Sigmoid colon (tissue), 7 donors: ENCODE measurements around the gene TMEM37. TPM values are rescaled to one million over a fixed set of nuclear protein-coding genes. Genes with fewer than 3 reads are reported as not detected.

Source experiments
- DNase-seq: peaks from one replicate; pipeline ENCODE4 v3.0.0-alpha.2; 2019
- H3K27ac ChIP-seq, 4 donors: fragments of 200-600 bp; sonication (generic); one replicate each; pipeline ENCODE4 v1.5.1; 2016 to 2019; ENCODE audit warnings: mild to moderate bottlenecking in 1 of 4
- H3K27me3 ChIP-seq, 3 donors: fragments of 200-600 bp; sonication (generic); one replicate each; pipeline ENCODE4 v1.5.1; 2019; ENCODE audit warnings: mild to moderate bottlenecking in 1 of 3
- H3K36me3 ChIP-seq, 4 donors: fragments of 200-600 bp; sonication (generic); one replicate each; pipeline ENCODE4 v1.5.1; 2016 to 2019
- H3K4me1 ChIP-seq, 4 donors: fragments of 200-600 bp; sonication (generic); one replicate each; pipeline ENCODE4 v1.5.1; 2017 to 2019
- H3K4me3 ChIP-seq, 4 donors: fragments of 200-600 bp; sonication (generic); one replicate each; pipeline ENCODE4 v1.5.1; 2017 to 2019; ENCODE audit warnings: mild to moderate bottlenecking in 2 of 4, moderate library complexity in 1 of 4
- H3K9me3 ChIP-seq, 4 donors: fragments of 200-600 bp in 3 of 4; sonication (generic) in 3 of 4; one replicate each; pipeline versions ENCODE4 v1.5.1 to v1.6.1; 2013 to 2019
- CTCF ChIP-seq, 4 experiments: fragments of 450-650 bp in 3 of 4; fragments of 200-600 bp in 1 of 4; IDR thresholded peaks; one replicate each; pipeline ENCODE4 v1.5.1; 2016 to 2019; ENCODE audit warnings: antibody characterized with exemption in 4 of 4, mild to moderate bottlenecking in 3 of 4, moderate library complexity in 2 of 4
- EP300 ChIP-seq, 4 donors: sonication (generic); formaldehyde crosslinking; IDR thresholded peaks; one replicate each; pipeline ENCODE4 v1.6.1; 2017; ENCODE audit warnings: antibody characterized with exemption in 4 of 4
- POLR2A ChIP-seq, 2 donors: fragments of 450-650 bp; IDR thresholded peaks; one replicate each; pipeline ENCODE4 v1.6.1; 2016; ENCODE audit warnings: antibody characterized with exemption in 2 of 2, mild to moderate bottlenecking in 2 of 2, moderate library complexity in 2 of 2
- POLR2AphosphoS5 ChIP-seq, 4 donors: sonication (generic); formaldehyde crosslinking; IDR thresholded peaks; one replicate each; pipeline ENCODE4 v1.6.1; 2017; ENCODE audit warnings: antibody characterized with exemption in 4 of 4
- WGBS, 2 donors: extraction: QIAGEN DNeasy Blood & Tissue Kit; methylation state at CpG; one replicate each; pipeline ENCODE4 v1.1.7; 2013; 5-methylcytosine and 5-hydroxymethylcytosine counted together
- intact Hi-C: fragments of 100-400 bp; cut with DNase I; formaldehyde crosslinking; loops from one replicate; pipeline ENCODE4 v1.15.1; 2023
- polyA plus RNA-seq, 3 donors: library from polyadenylated mRNA; stranded (reverse); fragments of 200-250 nt; gene quantifications; one replicate each; pipeline ENCODE4 v1.2.3, GENCODE V29; 2013
- total RNA-seq, 4 donors: library from RNA; depleted of rRNA; stranded (reverse); fragments of >200 nt; gene quantifications; one replicate each; pipeline ENCODE4 v1.1.0, GENCODE V29; 2016
- donor health status: healthy with polysubstance abuse.
- donor health status: Bipolar disorder and iron deficiency.
- donor health status: healthy.

TMEM37 gene
- total and polyA plus RNA-seq, 7 donors = 0.55 to 96.9 (median 6.1) TPM

GRCh38 chr2:119442226-119442619 is 10.6 kb downstream of the TMEM37 start:
- Histone ChIP-seq H3K27me3 (peaks cover 0 to 3% (median 0%) of the 10 kb centered on the region in 3 donors), H3K36me3 (no peaks in the 10 kb centered on the region), H3K4me3 (no peak overlapping the region), H3K4me1 (no peaks in the 10 kb centered on the region), H3K9me3 (no peaks in the 10 kb centered on the region), H3K27ac (no peak overlapping the region)
- no peak for DNase-seq
- TF ChIP-seq POLR2AphosphoS5 (IDR thresholded peaks at IDR 0.05) (no peak), POLR2A (IDR thresholded peaks at IDR 0.05) (no peak), CTCF (IDR thresholded peaks at IDR 0.05) (no peak), EP300 (IDR thresholded peaks at IDR 0.05) (no peak)
- 87% methylated on average over 7 of the region's 7 CpGs for WGBS, 2 donors
- intact Hi-C loops = no loop called here

GRCh38 chr2:119442850-119443249 is 11.2 kb downstream of the TMEM37 start:
- no peak for TF ChIP-seq CTCF (IDR thresholded peaks at IDR 0.05)
- no peak for TF ChIP-seq POLR2A (IDR thresholded peaks at IDR 0.05)
- no peak for TF ChIP-seq EP300 (IDR thresholded peaks at IDR 0.05)
- TF ChIP-seq POLR2AphosphoS5 (IDR thresholded peaks at IDR 0.05) = no peak
- Histone ChIP-seq H3K4me1 (no peaks in the 10 kb centered on the region), H3K36me3 (no peaks in the 10 kb centered on the region), H3K9me3 (no peaks in the 10 kb centered on the region), H3K4me3 (no peak overlapping the region), H3K27me3 (peaks cover 0 to 4% (median 0%) of the 10 kb centered on the region in 3 donors), H3K27ac (no peak overlapping the region)
- 93 to 95% methylated on average over 11 of the region's 11 CpGs for WGBS, 2 donors
- DNase-seq = no peak
- intact Hi-C loops = no loop called here

- Histone ChIP-seq H3K36me3 (no peaks in the 10 kb centered on the region), H3K27ac (no peak overlapping the region), H3K4me1 (no peaks in the 10 kb centered on the region), H3K27me3 (peaks cover 0 to 4% (median 0%) of the 10 kb centered on the region in 3 donors), H3K9me3 (no peaks in the 10 kb centered on the region), H3K4me3 (no peak overlapping the region)
- TF ChIP-seq POLR2A (IDR thresholded peaks at IDR 0.05) = no peak
- no peak for TF ChIP-seq CTCF (IDR thresholded peaks at IDR 0.05)
- no peak for TF ChIP-seq POLR2AphosphoS5 (IDR thresholded peaks at IDR 0.05)
- TF ChIP-seq EP300 (IDR thresholded peaks at IDR 0.05) = no peak
- DNase-seq = peak; percentile 9
- intact Hi-C loops = no loop called here
- WGBS, 2 donors = 79 to 91% methylated on average over 9 of the region's 9 CpGs
Observed at GRCh38 chr2:119446037-119446436, 14.4 kb downstream of the TMEM37 start.

- WGBS, 2 donors = 85 to 88% methylated on average over 9 of the region's 9 CpGs
- H3K27me3 ChIP-seq = peaks cover 0 to 4% (median 0%) of the 10 kb centered on the region in 3 donors
- intact Hi-C loops = no loop called here
- no peak for DNase-seq
- H3K36me3 ChIP-seq = no peaks in the 10 kb centered on the region
- no peaks in the 10 kb centered on the region for H3K4me1 ChIP-seq
- H3K27ac ChIP-seq = no peak overlapping the region
- TF ChIP-seq POLR2AphosphoS5 (IDR thresholded peaks at IDR 0.05) (no peak), CTCF (IDR thresholded peaks at IDR 0.05) (no peak), POLR2A (IDR thresholded peaks at IDR 0.05) (no peak), EP300 (IDR thresholded peaks at IDR 0.05) (no peak)
- no peaks in the 10 kb centered on the region for H3K9me3 ChIP-seq
- H3K4me3 ChIP-seq = no peak overlapping the region
Observed at GRCh38 chr2:119448427-119449141, 16.9 kb downstream of the TMEM37 start.
